ENCODE data around the gene USP8.

GRCh38 chr15:50418041-50418583 is 6.1 kb upstream of the USP8 start:
- TF ChIP-seq CTCF (IDR thresholded peaks at IDR 0.05) (no peak), ZFX (IDR thresholded peaks at IDR 0.05; ENCODE audit: borderline replicate concordance) (no peak)

Data from 22Rv1 (cell line).